CD14-positive monocyte (primary cell): ENCODE data around the gene LAMA3. TPM values are rescaled to one million over a fixed set of nuclear protein-coding genes. Genes with fewer than 3 reads are reported as not detected.

Experiments used
- DNase-seq, 3 donors: peaks; one replicate each; pipeline ENCODE4 v3.0.0-alpha.2; 2011 to 2022
- H2AFZ ChIP-seq: 2 replicates; pipeline ENCODE4 v1.6.0; 2012; ENCODE audit warnings: mild to moderate bottlenecking, low read depth, low read length, inconsistent platforms; ENCODE audit not compliant: insufficient read depth, poor library complexity, severe bottlenecking
- H3K27ac ChIP-seq, 2 donors: 1 replicate in 1 of 2; 2 replicates in 1 of 2; pipeline ENCODE4 v1.5.1; 2012 to 2013; ENCODE audit warnings: low read length in 2 of 2, control low read depth in 1 of 2, inconsistent platforms in 1 of 2, low read depth in 1 of 2, mild to moderate bottlenecking in 1 of 2
- H3K27me3 ChIP-seq, 2 donors: one replicate each; pipeline versions ENCODE4 v1.6.0 to v1.6.1; 2011 to 2013; ENCODE audit warnings: low read length in 2 of 2; ENCODE audit not compliant: control insufficient read depth in 2 of 2, insufficient read depth in 2 of 2
- H3K36me3 ChIP-seq, 2 donors: replicated peaks in 1 of 2; 1 replicate in 1 of 2; 2 replicates in 1 of 2; pipeline versions ENCODE4 v1.5.1 to v1.6.1; 2012 to 2013; ENCODE audit warnings: low read length in 2 of 2, control low read depth in 1 of 2, inconsistent platforms in 1 of 2, mild to moderate bottlenecking in 1 of 2; ENCODE audit not compliant: insufficient read depth in 2 of 2, control insufficient read depth in 1 of 2
- H3K4me1 ChIP-seq, 2 donors: 1 replicate in 1 of 2; 2 replicates in 1 of 2; pipeline versions ENCODE4 v1.5.1 to v1.6.1; 2012 to 2013; ENCODE audit warnings: low read length in 2 of 2, control low read depth in 1 of 2, inconsistent platforms in 1 of 2, mild to moderate bottlenecking in 1 of 2, moderate library complexity in 1 of 2; ENCODE audit not compliant: insufficient read depth in 2 of 2, control insufficient read depth in 1 of 2
- H3K4me2 ChIP-seq: replicated peaks from 2 replicates; pipeline ENCODE3; 2012; ENCODE audit warnings: low read length, moderate library complexity, mild to moderate bottlenecking; ENCODE audit not compliant: poor library complexity, severe bottlenecking; ENCODE audit errors: extremely low read depth
- H3K4me3 ChIP-seq, 3 experiments: fragments of 200-600 bp in 1 of 3; sonication (generic) in 1 of 3; replicated peaks in 1 of 3; 1 replicate in 2 of 3; 2 replicates in 1 of 3; pipeline ENCODE4 v1.5.1; 2011 to 2013; ENCODE audit warnings: low read length in 3 of 3, mild to moderate bottlenecking in 3 of 3, control low read depth in 2 of 3, low read depth in 2 of 3, inconsistent platforms in 1 of 3, moderate library complexity in 1 of 3
- H3K79me2 ChIP-seq: 2 replicates; pipeline ENCODE4 v1.6.0; 2012; ENCODE audit warnings: mild to moderate bottlenecking, control low read depth, inconsistent platforms, low read length, moderate library complexity; ENCODE audit not compliant: insufficient read depth
- H3K9ac ChIP-seq: 2 replicates; pipeline ENCODE4 v1.6.0; 2017; ENCODE audit warnings: low read length, mild to moderate bottlenecking; ENCODE audit not compliant: insufficient read depth, poor library complexity, severe bottlenecking
- H3K9me3 ChIP-seq, 2 donors: replicated peaks in 1 of 2; 1 replicate in 1 of 2; 2 replicates in 1 of 2; pipeline versions ENCODE4 v1.5.1 to v1.6.1; 2012 to 2013; ENCODE audit warnings: low read length in 2 of 2, control low read depth in 1 of 2; ENCODE audit not compliant: control insufficient read depth in 1 of 2, insufficient read depth in 1 of 2
- H4K20me1 ChIP-seq: 2 replicates; pipeline ENCODE4 v1.6.0; 2012; ENCODE audit warnings: mild to moderate bottlenecking, low read length, control low read depth, moderate library complexity; ENCODE audit not compliant: insufficient read depth
- H3K27ac Mint-ChIP-seq, 7 donors: one replicate each; pipeline ENCODE4 v1.8.0; 2020; ENCODE audit warnings: mild to moderate bottlenecking in 7 of 7, mixed read lengths in 7 of 7, moderate library complexity in 6 of 7, inconsistent platforms in 2 of 7
- H3K27me3 Mint-ChIP-seq, 3 donors: one replicate each; pipeline ENCODE4 v1.8.0; 2021 to 2022; ENCODE audit warnings: low read depth in 3 of 3, mild to moderate bottlenecking in 3 of 3, mixed read lengths in 3 of 3, moderate library complexity in 3 of 3, inconsistent platforms in 1 of 3
- H3K36me3 Mint-ChIP-seq, 2 donors: one replicate each; pipeline ENCODE4 v1.8.0; 2020; ENCODE audit warnings: mixed read lengths in 2 of 2, inconsistent platforms in 1 of 2, mild to moderate bottlenecking in 1 of 2
- H3K4me1 Mint-ChIP-seq: one replicate; pipeline ENCODE4 v1.8.0; 2020; ENCODE audit warnings: mild to moderate bottlenecking, mixed read lengths
- H3K4me3 Mint-ChIP-seq, 2 donors: one replicate each; pipeline ENCODE4 v1.8.0; 2020; ENCODE audit warnings: mild to moderate bottlenecking in 2 of 2, mixed read lengths in 2 of 2, moderate library complexity in 1 of 2
- H3K9me3 Mint-ChIP-seq, 7 donors: one replicate each; pipeline ENCODE4 v1.8.0; 2020 to 2022; ENCODE audit warnings: mixed read lengths in 7 of 7, mild to moderate bottlenecking in 6 of 7, moderate library complexity in 6 of 7, inconsistent platforms in 2 of 7
- WGBS: methylation state at CpG from one replicate; pipeline ENCODE4 v1.1.5; 2013; ENCODE audit warnings: missing lambda C conversion rate; ENCODE audit not compliant: insufficient coverage; 5-methylcytosine and 5-hydroxymethylcytosine counted together
- intact Hi-C, 2 donors: fragments of 100-400 bp; cut with micrococcal nuclease; formaldehyde crosslinking; loops; one replicate each; pipeline versions ENCODE4 v1.15.0 to v1.15.1; 2023
- polyA plus RNA-seq, 3 donors: library from polyadenylated mRNA; depleted of rRNA in 1 of 3; unstranded in 2 of 3; stranded (reverse) in 1 of 3; fragments of 300-500 nt in 2 of 3; fragments of >200 nt in 1 of 3; fragmentation: Illumina TruSeq in 2 of 3; gene quantifications; 1 replicate in 2 of 3; 2 replicates in 1 of 3; pipeline ENCODE4 v1.2.3, GENCODE V29; 2012 to 2021
- TF ChIP-seq, protein P1 (sequence below): fragments of 200-600 bp; IDR thresholded peaks from one replicate; pipeline ENCODE4 v1.8.0; 2022; ENCODE audit warnings: antibody characterized with exemption, mild to moderate bottlenecking

LAMA3 gene
- polyA plus RNA-seq, 3 donors, result not detected

DNA sequence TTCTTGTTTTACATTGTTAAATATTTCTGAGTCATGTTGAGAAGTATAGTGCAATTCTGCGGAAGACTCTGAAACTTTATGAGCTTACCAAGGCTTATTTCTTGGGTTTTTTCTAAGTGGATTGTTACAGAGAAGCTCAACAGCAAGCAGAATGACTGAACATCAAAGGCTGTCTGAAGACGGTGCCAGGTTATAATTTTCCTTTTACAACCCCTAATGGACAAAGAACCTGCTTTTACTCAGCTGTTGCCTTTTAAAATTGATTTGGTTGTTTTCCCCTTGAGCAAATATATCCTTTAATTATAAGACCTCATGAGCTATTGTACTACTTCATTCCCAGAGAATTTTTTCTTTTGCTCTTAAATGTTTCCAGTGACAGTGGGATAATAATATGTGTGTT, 41.6 kb downstream of the LAMA3 start:
- no peak overlapping the region for H3K27ac Mint-ChIP-seq
- peaks cover 11% of the 10 kb centered on the region for H3K4me1 Mint-ChIP-seq
- H3K36me3 Mint-ChIP-seq, result no peaks in the 10 kb centered on the region
- TF ChIP-seq, protein P1, sequence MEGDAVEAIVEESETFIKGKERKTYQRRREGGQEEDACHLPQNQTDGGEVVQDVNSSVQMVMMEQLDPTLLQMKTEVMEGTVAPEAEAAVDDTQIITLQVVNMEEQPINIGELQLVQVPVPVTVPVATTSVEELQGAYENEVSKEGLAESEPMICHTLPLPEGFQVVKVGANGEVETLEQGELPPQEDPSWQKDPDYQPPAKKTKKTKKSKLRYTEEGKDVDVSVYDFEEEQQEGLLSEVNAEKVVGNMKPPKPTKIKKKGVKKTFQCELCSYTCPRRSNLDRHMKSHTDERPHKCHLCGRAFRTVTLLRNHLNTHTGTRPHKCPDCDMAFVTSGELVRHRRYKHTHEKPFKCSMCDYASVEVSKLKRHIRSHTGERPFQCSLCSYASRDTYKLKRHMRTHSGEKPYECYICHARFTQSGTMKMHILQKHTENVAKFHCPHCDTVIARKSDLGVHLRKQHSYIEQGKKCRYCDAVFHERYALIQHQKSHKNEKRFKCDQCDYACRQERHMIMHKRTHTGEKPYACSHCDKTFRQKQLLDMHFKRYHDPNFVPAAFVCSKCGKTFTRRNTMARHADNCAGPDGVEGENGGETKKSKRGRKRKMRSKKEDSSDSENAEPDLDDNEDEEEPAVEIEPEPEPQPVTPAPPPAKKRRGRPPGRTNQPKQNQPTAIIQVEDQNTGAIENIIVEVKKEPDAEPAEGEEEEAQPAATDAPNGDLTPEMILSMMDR, result no peak
- Histone ChIP-seq H3K9ac (no peak overlapping the region), H3K36me3 (no peaks in the 10 kb centered on the region), H4K20me1 (no peaks in the 10 kb centered on the region), H3K4me3 (no peak overlapping the region), H3K9me3 (no peaks in the 10 kb centered on the region), H3K4me2 (no peak overlapping the region), H3K4me1 (no peaks in the 10 kb centered on the region), H3K27me3 (no peaks in the 10 kb centered on the region), H3K27ac (no peak overlapping the region), H2AFZ (no peak overlapping the region), H3K79me2 (no peaks in the 10 kb centered on the region)
- no CpG with 5 or more reads among the region's 2 CpGs for WGBS
- intact Hi-C loops, result no loop called here
- no peak overlapping the region for H3K4me3 Mint-ChIP-seq
- peaks cover 2 to 3% (median 3%) of the 10 kb centered on the region in 3 donors for H3K27me3 Mint-ChIP-seq
- H3K9me3 Mint-ChIP-seq, result peaks cover 0 to 1% (median 0%) of the 10 kb centered on the region in 7 donors
- no peak for DNase-seq

DNA sequence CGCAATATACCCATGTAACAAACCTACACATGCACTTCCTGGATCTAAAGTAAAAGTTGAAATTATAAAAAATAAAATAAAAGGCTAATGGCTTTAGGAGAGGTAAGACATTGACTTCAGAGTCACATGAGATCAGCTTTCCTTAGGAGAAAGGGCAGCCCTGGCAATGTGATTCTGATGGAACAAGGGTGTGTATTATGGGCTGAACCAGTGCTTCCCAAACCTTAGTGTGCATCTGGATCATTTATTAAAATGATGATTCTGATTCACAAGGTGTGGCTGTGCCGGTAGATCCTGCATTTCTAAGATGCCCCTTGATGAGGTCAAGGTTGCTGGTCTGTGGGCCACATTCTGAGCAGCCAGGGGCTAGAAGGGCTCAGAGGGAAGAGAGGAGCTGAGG, 42.6 kb downstream of the LAMA3 start:
- Histone ChIP-seq H4K20me1 (no peaks in the 10 kb centered on the region), H3K9ac (no peak overlapping the region), H3K4me3 (no peak overlapping the region), H3K4me2 (no peak overlapping the region), H3K36me3 (no peaks in the 10 kb centered on the region), H3K27me3 (no peaks in the 10 kb centered on the region), H3K27ac (no peak overlapping the region), H2AFZ (no peak overlapping the region), H3K4me1 (no peaks in the 10 kb centered on the region), H3K79me2 (no peaks in the 10 kb centered on the region), H3K9me3 (no peaks in the 10 kb centered on the region)
- Mint-ChIP-seq H3K36me3 (no peaks in the 10 kb centered on the region), H3K27me3 (peaks cover 3 to 4% (median 3%) of the 10 kb centered on the region in 3 donors), H3K9me3 (peaks cover 0 to 1% (median 0%) of the 10 kb centered on the region in 7 donors), H3K27ac (no peak overlapping the region), H3K4me3 (no peak overlapping the region), H3K4me1 (peaks cover 11% of the 10 kb centered on the region)
- DNase-seq, result no peak
- intact Hi-C loops, result no loop called here
- TF ChIP-seq, protein P1, result no peak
- WGBS, result 88% methylated on average over 1 of the region's 2 CpGs
